Left renal cortex interstitium (tissue), 4 donors: ENCODE measurements around the gene POU2F2. TPM values are rescaled to one million over a fixed set of nuclear protein-coding genes. Genes with fewer than 3 reads are reported as not detected.

ENCODE experiments used
- DNase-seq, 4 donors: peaks; one replicate each; pipeline ENCODE4 v3.0.0-alpha.2; 2013; ENCODE audit warnings: low read depth in 4 of 4, low spot score in 2 of 4, missing footprints in 1 of 4
- polyA plus RNA-seq, 4 donors: library from polyadenylated mRNA; unstranded; fragments of 120-200 nt; gene quantifications; one replicate each; pipeline ENCODE4 v1.2.1, GENCODE V29; 2013; ENCODE audit not compliant: insufficient read length in 4 of 4

Gene POU2F2
- polyA plus RNA-seq, 4 donors, result 0.81 to 0.95 (median 0.91) TPM

- no peak for DNase-seq
These were observed 23.6 kb upstream of the POU2F2 start for GRCh38 chr19:42155796-42156195.

GRCh38 chr19:42154471-42155323 is 22.5 kb upstream of the POU2F2 start:
- no peak for DNase-seq

- no peak for DNase-seq
These were observed 21.6 kb upstream of the POU2F2 start for GRCh38 chr19:42153672-42154433.

- no peak for DNase-seq
These were observed 20.8 kb upstream of the POU2F2 start for GRCh38 chr19:42152910-42153671.

- no peak for DNase-seq
These were observed 19.8 kb upstream of the POU2F2 start for GRCh38 chr19:42151782-42152684.

- DNase-seq, result no peak
These were observed 18.7 kb upstream of the POU2F2 start for GRCh38 chr19:42150911-42151361.

GRCh38 chr19:42150364-42150763 is 18.1 kb upstream of the POU2F2 start:
- no peak for DNase-seq

- DNase-seq, result no peak
These were observed 17.4 kb upstream of the POU2F2 start for GRCh38 chr19:42149447-42150202.

GRCh38 chr19:42148266-42148665 is 16.0 kb upstream of the POU2F2 start:
- no peak for DNase-seq

GRCh38 chr19:42143341-42144234 is 11.3 kb upstream of the POU2F2 start:
- DNase-seq, result peak in 1 of 4 donors; percentile 44

GRCh38 chr19:42140125-42140754 is 8.0 kb upstream of the POU2F2 start:
- DNase-seq, result peak in 3 of 4 donors; percentile 63 to 80 (median 65)

- DNase-seq, result no peak
These were observed 2.4 kb upstream of the POU2F2 start for GRCh38 chr19:42134535-42135070.

GRCh38 chr19:42132851-42133528 is 744 bp upstream of the POU2F2 start:
- peak in 1 of 4 donors; percentile 21 for DNase-seq

- no peak for DNase-seq
These were observed 857 bp downstream of the POU2F2 start for GRCh38 chr19:42131149-42132029.

- no peak for DNase-seq
These were observed 2.0 kb downstream of the POU2F2 start for GRCh38 chr19:42130254-42130573.
